Smooth muscle cell of the coronary artery (primary cell): ENCODE measurements around the gene AGBL3. TPM values are rescaled to one million over a fixed set of nuclear protein-coding genes. Genes with fewer than 3 reads are reported as not detected.

Experiments
- total RNA-seq: library from RNA; depleted of rRNA; stranded (reverse); fragments of >200 nt; gene quantifications from 2 replicates; pipeline ENCODE4 v1.2.3, GENCODE V29; 2014; ENCODE audit warnings: low replicate concordance

Gene AGBL3
- total RNA-seq, result 0.30 and 1.2 TPM in 2 replicates

GRCh38 chr7:134986363-134987251 lies at the start of gene AGBL3:
AGBL3 (plus strand) TSS chr7:134986508; CDS start chr7:134987934, 1,426 bp downstream.

GRCh38 chr7:135147899-135148721 lies 161.8 kb downstream of the AGBL3 start, which contains the start of gene TMEM140:
TMEM140 (plus strand) TSS chr7:135148072; CDS start chr7:135164442, 16,370 bp downstream.

GRCh38 chr7:135170274-135170997 lies 184.1 kb downstream of the AGBL3 start, which contains the start of gene CYREN:
CYREN (minus strand) TSS chr7:135170707; CDS start chr7:135168922, 1,785 bp downstream.

Other genes starting within 250 kb of the AGBL3 start
- gene CALD1, start 206.9 kb upstream of the AGBL3 start, total RNA-seq, result 270 and 510 TPM in 2 replicates
- gene TMEM140, start 161.6 kb downstream of the AGBL3 start, total RNA-seq, result 3.4 and 11.5 TPM in 2 replicates
- gene CYREN, start 184.2 kb downstream of the AGBL3 start, total RNA-seq, result 19.9 and 25.3 TPM in 2 replicates
- 6.3 and 6.6 TPM in 2 replicates for gene WDR91, start 225.0 kb downstream of the AGBL3 start, total RNA-seq
- gene STRA8, start 247.3 kb downstream of the AGBL3 start, total RNA-seq, result not detected in 2 replicates